Measurements from ENCODE around the gene FABP7.

FABP7 gene

DNA sequence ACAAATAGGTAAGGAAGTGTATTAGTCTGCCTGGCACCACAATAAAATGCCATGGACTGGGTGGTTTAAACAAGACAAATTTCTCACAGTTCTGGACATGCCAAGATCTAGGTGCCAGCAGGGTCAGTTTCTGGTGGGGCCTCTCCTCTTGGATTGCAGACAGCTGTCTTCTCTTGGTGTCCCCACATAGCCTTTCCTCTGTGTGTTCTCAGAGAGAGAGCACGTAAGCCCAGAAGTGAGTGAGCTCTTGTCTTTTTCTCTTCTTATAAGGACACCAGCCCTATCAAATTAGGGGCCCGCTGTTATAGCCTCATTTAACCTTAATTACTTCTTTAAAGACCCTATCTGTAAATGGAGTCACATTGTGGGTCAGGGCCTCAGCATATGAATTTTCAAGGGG lies 37.8 kb downstream of the FABP7 start:
- 100% methylated on average over 2 of the region's 2 CpGs for WGBS
- H2AFZ ChIP-seq (ENCODE audit: low read depth, low read length): no peak overlapping the region
- no peak for DNase-seq
- H3K18ac ChIP-seq (ENCODE audit: low read depth in 1 of 2, low read length in 2 of 2): no peak overlapping the region
- no peak overlapping the region for H2BK120ac ChIP-seq (ENCODE audit: low read depth, low read length)
- H3K79me1 ChIP-seq (replicated peaks; ENCODE audit: low read length, poor library complexity, severe bottlenecking): no peaks in the 10 kb centered on the region
- no peak overlapping the region for H2AK5ac ChIP-seq (ENCODE audit: low read length, severe bottlenecking)
- no peak overlapping the region for H2BK12ac ChIP-seq (ENCODE audit: low read length in 2 of 2)
- no peak overlapping the region for H3K23ac ChIP-seq (ENCODE audit: low read length in 2 of 2)
- H3K4me3 ChIP-seq (ENCODE audit: insufficient read depth in 1 of 2, low read depth in 1 of 2, low read length in 2 of 2): no peak overlapping the region
- no peaks in the 10 kb centered on the region for H3K36me3 ChIP-seq (ENCODE audit: control insufficient read depth in 1 of 2, insufficient read depth in 2 of 2, low read depth in 1 of 2, low read length in 2 of 2)
- no peak overlapping the region for H4K91ac ChIP-seq (ENCODE audit: low read length)
- no peak overlapping the region for H3K4ac ChIP-seq (ENCODE audit: low read depth in 1 of 2, low read length in 2 of 2)
- H3K14ac ChIP-seq (ENCODE audit: low read length in 2 of 2): no peak overlapping the region
- no peak overlapping the region for H3K4me2 ChIP-seq (ENCODE audit: low read length, poor library complexity, severe bottlenecking)
- no peaks in the 10 kb centered on the region for H3K27me3 ChIP-seq (ENCODE audit: control insufficient read depth in 1 of 2, insufficient read depth in 1 of 2, low read length in 2 of 2)
- H3K9ac ChIP-seq (ENCODE audit: low read length): no peak overlapping the region
- no peak overlapping the region for H2BK5ac ChIP-seq (ENCODE audit: low read depth, low read length, poor library complexity, severe bottlenecking)
- H2BK15ac ChIP-seq (ENCODE audit: low read depth, poor library complexity, severe bottlenecking): no peak overlapping the region
- no peaks in the 10 kb centered on the region for H3K9me3 ChIP-seq (ENCODE audit: control insufficient read depth, low read length)
- H3K27ac ChIP-seq (ENCODE audit: low read length, poor library complexity, severe bottlenecking): no peak overlapping the region
- H4K8ac ChIP-seq (ENCODE audit: low read length): no peak overlapping the region
- no peaks in the 10 kb centered on the region for H3K4me1 ChIP-seq (ENCODE audit: control insufficient read depth, insufficient read depth, low read depth, low read length)

DNA sequence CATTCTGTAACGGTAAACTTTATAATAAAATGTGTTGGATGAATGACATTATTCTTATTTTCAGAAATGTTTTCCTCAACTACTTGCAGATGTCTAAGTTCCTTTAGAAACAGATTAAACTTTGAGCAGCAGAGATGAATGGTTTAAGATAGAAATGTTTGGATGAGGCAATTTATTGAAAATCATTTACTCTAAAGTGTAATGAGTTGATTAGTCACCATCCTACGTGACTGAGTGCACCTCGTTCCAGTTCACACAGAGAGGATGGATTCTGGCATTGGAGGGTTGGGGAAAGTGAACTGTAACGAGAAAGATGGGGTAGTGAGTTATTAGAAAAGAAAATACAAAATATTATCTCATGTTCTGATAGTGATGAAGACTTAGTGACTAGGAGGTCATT lies 38.2 kb downstream of the FABP7 start:
- H3K9ac ChIP-seq (ENCODE audit: low read length): no peak overlapping the region
- H2BK5ac ChIP-seq (ENCODE audit: low read depth, low read length, poor library complexity, severe bottlenecking): no peak overlapping the region
- H2BK120ac ChIP-seq (ENCODE audit: low read depth, low read length): no peak overlapping the region
- H3K14ac ChIP-seq (ENCODE audit: low read length in 2 of 2): no peak overlapping the region
- H3K4me3 ChIP-seq (ENCODE audit: insufficient read depth in 1 of 2, low read depth in 1 of 2, low read length in 2 of 2): no peak overlapping the region
- H3K4me1 ChIP-seq (ENCODE audit: control insufficient read depth, insufficient read depth, low read depth, low read length): no peaks in the 10 kb centered on the region
- no peak overlapping the region for H2BK15ac ChIP-seq (ENCODE audit: low read depth, poor library complexity, severe bottlenecking)
- no peak overlapping the region for H3K18ac ChIP-seq (ENCODE audit: low read depth in 1 of 2, low read length in 2 of 2)
- H3K4ac ChIP-seq (ENCODE audit: low read depth in 1 of 2, low read length in 2 of 2): no peak overlapping the region
- WGBS: 96% methylated on average over 3 of the region's 4 CpGs
- no peak overlapping the region for H4K8ac ChIP-seq (ENCODE audit: low read length)
- no peaks in the 10 kb centered on the region for H3K79me1 ChIP-seq (replicated peaks; ENCODE audit: low read length, poor library complexity, severe bottlenecking)
- H3K4me2 ChIP-seq (ENCODE audit: low read length, poor library complexity, severe bottlenecking): no peak overlapping the region
- H4K91ac ChIP-seq (ENCODE audit: low read length): no peak overlapping the region
- no peak overlapping the region for H2AFZ ChIP-seq (ENCODE audit: low read depth, low read length)
- no peaks in the 10 kb centered on the region for H3K36me3 ChIP-seq (ENCODE audit: control insufficient read depth in 1 of 2, insufficient read depth in 2 of 2, low read depth in 1 of 2, low read length in 2 of 2)
- no peak overlapping the region for H3K27ac ChIP-seq (ENCODE audit: low read length, poor library complexity, severe bottlenecking)
- no peak overlapping the region for H2BK12ac ChIP-seq (ENCODE audit: low read length in 2 of 2)
- no peak overlapping the region for H2AK5ac ChIP-seq (ENCODE audit: low read length, severe bottlenecking)
- H3K9me3 ChIP-seq (ENCODE audit: control insufficient read depth, low read length): no peaks in the 10 kb centered on the region
- no peak overlapping the region for H3K23ac ChIP-seq (ENCODE audit: low read length in 2 of 2)
- no peaks in the 10 kb centered on the region for H3K27me3 ChIP-seq (ENCODE audit: control insufficient read depth in 1 of 2, insufficient read depth in 1 of 2, low read length in 2 of 2)
- no peak for DNase-seq

DNA sequence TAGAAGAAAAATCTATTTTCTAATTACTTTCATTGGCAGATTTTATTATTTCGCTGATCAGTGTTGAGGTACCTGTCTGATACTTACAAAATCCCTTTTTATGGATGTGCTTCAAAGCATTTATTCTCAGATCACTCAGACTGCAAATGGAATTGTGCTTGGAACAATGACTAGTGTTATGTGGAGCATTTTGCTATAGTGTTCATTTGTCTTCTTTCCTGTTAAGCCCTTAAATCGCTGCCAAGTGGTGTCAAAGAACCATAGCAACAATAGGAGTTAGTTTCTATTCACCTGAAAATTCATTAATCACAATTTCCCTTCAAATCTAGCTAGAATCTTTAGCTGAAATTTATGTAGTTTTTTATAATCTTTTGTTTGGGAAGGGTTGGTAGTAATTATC lies 39.4 kb downstream of the FABP7 start:
- H2BK12ac ChIP-seq (ENCODE audit: low read length in 2 of 2): no peak overlapping the region
- H3K4me1 ChIP-seq (ENCODE audit: control insufficient read depth, insufficient read depth, low read depth, low read length): no peaks in the 10 kb centered on the region
- no peak overlapping the region for H2BK120ac ChIP-seq (ENCODE audit: low read depth, low read length)
- no peak overlapping the region for H2BK5ac ChIP-seq (ENCODE audit: low read depth, low read length, poor library complexity, severe bottlenecking)
- H3K9ac ChIP-seq (ENCODE audit: low read length): no peak overlapping the region
- no peak overlapping the region for H3K4me2 ChIP-seq (ENCODE audit: low read length, poor library complexity, severe bottlenecking)
- DNase-seq: no peak
- H4K8ac ChIP-seq (ENCODE audit: low read length): no peak overlapping the region
- H3K27me3 ChIP-seq (ENCODE audit: control insufficient read depth in 1 of 2, insufficient read depth in 1 of 2, low read length in 2 of 2): no peaks in the 10 kb centered on the region
- H2BK15ac ChIP-seq (ENCODE audit: low read depth, poor library complexity, severe bottlenecking): no peak overlapping the region
- H3K14ac ChIP-seq (ENCODE audit: low read length in 2 of 2): no peak overlapping the region
- no peak overlapping the region for H3K4me3 ChIP-seq (ENCODE audit: insufficient read depth in 1 of 2, low read depth in 1 of 2, low read length in 2 of 2)
- H3K23ac ChIP-seq (ENCODE audit: low read length in 2 of 2): no peak overlapping the region
- no peaks in the 10 kb centered on the region for H3K79me1 ChIP-seq (replicated peaks; ENCODE audit: low read length, poor library complexity, severe bottlenecking)
- H3K36me3 ChIP-seq (ENCODE audit: control insufficient read depth in 1 of 2, insufficient read depth in 2 of 2, low read depth in 1 of 2, low read length in 2 of 2): no peaks in the 10 kb centered on the region
- no peak overlapping the region for H3K27ac ChIP-seq (ENCODE audit: low read length, poor library complexity, severe bottlenecking)
- H2AK5ac ChIP-seq (ENCODE audit: low read length, severe bottlenecking): no peak overlapping the region
- H4K91ac ChIP-seq (ENCODE audit: low read length): no peak overlapping the region
- no peaks in the 10 kb centered on the region for H3K9me3 ChIP-seq (ENCODE audit: control insufficient read depth, low read length)
- H3K4ac ChIP-seq (ENCODE audit: low read depth in 1 of 2, low read length in 2 of 2): no peak overlapping the region
- no peak overlapping the region for H3K18ac ChIP-seq (ENCODE audit: low read depth in 1 of 2, low read length in 2 of 2)
- H2AFZ ChIP-seq (ENCODE audit: low read depth, low read length): no peak overlapping the region
- no CpG with 5 or more reads among the region's 2 CpGs for WGBS

DNA sequence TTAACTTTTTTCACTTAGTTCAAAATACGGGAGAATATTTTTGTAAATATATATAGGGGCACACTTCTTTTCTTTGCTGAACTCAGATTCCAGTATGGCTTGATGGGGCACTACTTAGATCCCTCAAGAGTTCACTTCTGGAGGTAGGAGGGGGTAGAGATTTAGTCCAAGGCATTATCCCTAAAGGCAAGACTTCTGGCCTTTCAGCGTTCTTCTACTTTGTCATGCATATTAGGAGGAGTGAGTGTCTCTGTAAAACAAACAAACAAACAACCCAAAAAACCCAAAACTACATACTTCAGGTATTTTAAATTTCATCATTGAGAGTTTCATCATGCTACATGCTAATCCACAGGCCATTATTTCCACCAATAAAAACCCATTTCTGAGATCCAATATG lies 41.6 kb downstream of the FABP7 start:
- no peak overlapping the region for H2BK120ac ChIP-seq (ENCODE audit: low read depth, low read length)
- H3K4me1 ChIP-seq (ENCODE audit: control insufficient read depth, insufficient read depth, low read depth, low read length): no peaks in the 10 kb centered on the region
- H3K9me3 ChIP-seq (ENCODE audit: control insufficient read depth, low read length): no peaks in the 10 kb centered on the region
- no peak overlapping the region for H2BK12ac ChIP-seq (ENCODE audit: low read length in 2 of 2)
- DNase-seq: no peak
- H2BK5ac ChIP-seq (ENCODE audit: low read depth, low read length, poor library complexity, severe bottlenecking): no peak overlapping the region
- no peak overlapping the region for H3K14ac ChIP-seq (ENCODE audit: low read length in 2 of 2)
- H4K8ac ChIP-seq (ENCODE audit: low read length): no peak overlapping the region
- H3K4ac ChIP-seq (ENCODE audit: low read depth in 1 of 2, low read length in 2 of 2): no peak overlapping the region
- H3K9ac ChIP-seq (ENCODE audit: low read length): no peak overlapping the region
- no peak overlapping the region for H3K4me2 ChIP-seq (ENCODE audit: low read length, poor library complexity, severe bottlenecking)
- no peak overlapping the region for H4K91ac ChIP-seq (ENCODE audit: low read length)
- H3K79me1 ChIP-seq (replicated peaks; ENCODE audit: low read length, poor library complexity, severe bottlenecking): no peaks in the 10 kb centered on the region
- no peaks in the 10 kb centered on the region for H3K27me3 ChIP-seq (ENCODE audit: control insufficient read depth in 1 of 2, insufficient read depth in 1 of 2, low read length in 2 of 2)
- no peaks in the 10 kb centered on the region for H3K36me3 ChIP-seq (ENCODE audit: control insufficient read depth in 1 of 2, insufficient read depth in 2 of 2, low read depth in 1 of 2, low read length in 2 of 2)
- H2AFZ ChIP-seq (ENCODE audit: low read depth, low read length): no peak overlapping the region
- no peak overlapping the region for H2BK15ac ChIP-seq (ENCODE audit: low read depth, poor library complexity, severe bottlenecking)
- 59% methylated on average over 2 of the region's 2 CpGs for WGBS
- H3K27ac ChIP-seq (ENCODE audit: low read length, poor library complexity, severe bottlenecking): no peak overlapping the region
- no peak overlapping the region for H3K4me3 ChIP-seq (ENCODE audit: insufficient read depth in 1 of 2, low read depth in 1 of 2, low read length in 2 of 2)
- H3K23ac ChIP-seq (ENCODE audit: low read length in 2 of 2): no peak overlapping the region
- H3K18ac ChIP-seq (ENCODE audit: low read depth in 1 of 2, low read length in 2 of 2): no peak overlapping the region
- H2AK5ac ChIP-seq (ENCODE audit: low read length, severe bottlenecking): no peak overlapping the region
